OCI-LY1 (cell line): ENCODE measurements around the gene DNAAF1.
A peak's percentile ranks its signal among the peaks of the same experiment; 100 is the strongest.

ENCODE experiments used
- H2AFZ ChIP-seq: fragments of 200-600 bp; sonication (generic), shearing (Covaris generic); 2 replicates; pipeline ENCODE4 v1.6.0; 2014; ENCODE audit warnings: antibody characterized with exemption, mild to moderate bottlenecking, low read length
- H3F3A ChIP-seq: fragments of 200-600 bp; sonication (generic), shearing (Covaris generic); 2 replicates; pipeline ENCODE4 v1.6.0; 2014; ENCODE audit warnings: mild to moderate bottlenecking, antibody characterized with exemption, low read length, moderate library complexity; ENCODE audit not compliant: insufficient read depth
- H3K27ac ChIP-seq: fragments of 200-600 bp; sonication (generic); 2 replicates; pipeline ENCODE4 v1.5.1; 2014; ENCODE audit warnings: low read length, mixed run types, mild to moderate bottlenecking, low read depth; ENCODE audit not compliant: poor library complexity, severe bottlenecking
- H3K27me3 ChIP-seq: fragments of 200-600 bp; sonication (generic); 2 replicates; pipeline ENCODE4 v1.6.0; 2014; ENCODE audit warnings: antibody characterized with exemption, mild to moderate bottlenecking, low read length, moderate library complexity; ENCODE audit not compliant: insufficient read depth
- H3K36me3 ChIP-seq: fragments of 200-600 bp; sonication (generic); 2 replicates; pipeline ENCODE4 v1.6.1; 2014; ENCODE audit warnings: mild to moderate bottlenecking, antibody characterized with exemption, low read length, moderate library complexity, mixed read lengths; ENCODE audit not compliant: insufficient read depth
- H3K4me1 ChIP-seq: fragments of 200-600 bp; sonication (generic); 2 replicates; pipeline ENCODE4 v1.5.1; 2014; ENCODE audit warnings: mild to moderate bottlenecking, low read length, moderate library complexity; ENCODE audit not compliant: insufficient read depth, severe bottlenecking
- H3K4me2 ChIP-seq: fragments of 200-600 bp; sonication (generic), shearing (Covaris generic); 2 replicates; pipeline ENCODE4 v1.6.1; 2014; ENCODE audit warnings: low read length
- H3K4me3 ChIP-seq: fragments of 200-600 bp; sonication (generic); 2 replicates; pipeline ENCODE4 v1.5.1; 2014; ENCODE audit warnings: low read length, low read depth, mild to moderate bottlenecking, mixed read lengths; ENCODE audit not compliant: poor library complexity, severe bottlenecking
- H3K79me2 ChIP-seq: fragments of 200-600 bp; shearing (Covaris generic); 2 replicates; pipeline ENCODE4 v1.6.1; 2016; ENCODE audit warnings: mixed run types, low read length, mixed read lengths; ENCODE audit not compliant: insufficient read depth
- H3K9ac ChIP-seq: fragments of 200-600 bp; sonication (generic), shearing (Covaris generic); 2 replicates; pipeline ENCODE4 v1.6.1; 2014; ENCODE audit warnings: mild to moderate bottlenecking, low read length, mixed read lengths
- H3K9me2 ChIP-seq: fragments of 200-600 bp; sonication (generic), shearing (Covaris generic); 2 replicates; pipeline ENCODE4 v1.6.1; 2014; ENCODE audit warnings: low read depth, mild to moderate bottlenecking, low read length, mixed read lengths
- H3K9me3 ChIP-seq: fragments of 200-600 bp; shearing (Covaris generic); 2 replicates; pipeline ENCODE4 v1.6.1; 2014; ENCODE audit warnings: low read length, mixed read lengths
- H4K20me1 ChIP-seq: fragments of 200-600 bp; sonication (generic), shearing (Covaris generic); 2 replicates; pipeline ENCODE4 v1.6.0; 2016; ENCODE audit warnings: mild to moderate bottlenecking, low read length; ENCODE audit not compliant: insufficient read depth
- EZH2 ChIP-seq: fragments of 200-600 bp; sonication (generic), shearing (Covaris generic); IDR thresholded peaks from 2 replicates; pipeline ENCODE4 v1.8.0; 2017; ENCODE audit warnings: borderline replicate concordance, mixed run types, mild to moderate bottlenecking, antibody characterized with exemption, low read length, moderate library complexity, mixed read lengths
- TF ChIP-seq, protein P1 (sequence below): fragments of 200-600 bp; sonication (generic), shearing (Covaris generic); IDR thresholded peaks from 2 replicates; pipeline ENCODE4 v1.5.1; 2017; ENCODE audit warnings: mild to moderate bottlenecking, antibody characterized with exemption, low read length, moderate library complexity, mixed read lengths

Gene DNAAF1

DNA sequence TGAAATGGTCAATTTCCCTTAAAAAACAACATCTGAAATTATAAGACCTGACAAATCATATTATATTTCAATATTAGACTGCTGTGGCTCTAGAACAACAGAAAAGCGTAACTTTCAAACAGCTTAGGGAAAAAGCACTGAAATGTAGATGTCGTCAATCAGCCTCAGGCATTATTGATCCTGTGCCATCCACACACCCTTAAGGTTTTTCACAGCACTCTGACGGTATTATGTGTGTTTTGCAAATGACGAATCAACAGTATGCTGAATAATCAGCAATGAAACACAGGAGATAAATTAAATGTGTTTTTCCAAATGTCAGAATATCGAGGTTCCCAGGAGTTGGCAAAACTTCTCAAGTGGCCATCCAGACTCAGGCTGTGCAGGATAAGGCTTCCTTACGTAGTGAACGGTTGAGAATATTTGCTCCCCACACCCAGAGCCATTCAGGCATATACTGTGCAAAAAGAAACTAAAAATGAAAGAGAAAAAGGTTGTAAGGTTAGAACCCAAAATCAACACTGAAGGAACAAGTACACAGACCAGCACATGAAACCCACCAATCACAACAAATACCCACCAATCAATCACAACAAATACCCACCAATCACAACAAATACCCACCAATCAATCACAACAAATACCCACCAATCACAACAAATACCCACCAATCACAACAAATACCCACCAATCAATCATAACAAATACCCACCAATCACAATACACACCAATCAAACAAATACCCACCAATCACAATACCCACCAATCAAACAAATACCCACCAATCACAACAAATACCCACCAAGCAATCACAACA lies 20.6 kb upstream of the DNAAF1 start:
- Histone ChIP-seq H3K9me3 (no peaks in the 10 kb centered on the region), H3K36me3 (peaks cover 12% of the 10 kb centered on the region), H2AFZ (no peak overlapping the region)

GRCh38 chr16:84131117-84131516 lies 14.0 kb upstream of the DNAAF1 start:
- Histone ChIP-seq H4K20me1 (no peaks in the 10 kb centered on the region), H2AFZ (no peak overlapping the region), H3K4me1 (peaks cover 26% of the 10 kb centered on the region), H3K27ac (no peak overlapping the region), H3K36me3 (peaks cover 18% of the 10 kb centered on the region; the same call in 1 of the 2 replicates), H3F3A (no peaks in the 10 kb centered on the region), H3K9me2 (no peaks in the 10 kb centered on the region), H3K79me2 (no peaks in the 10 kb centered on the region), H3K27me3 (no peaks in the 10 kb centered on the region), H3K4me3 (no peak overlapping the region), H3K9me3 (no peaks in the 10 kb centered on the region), H3K4me2 (no peak overlapping the region), H3K9ac (no peak overlapping the region)
- no peak for TF ChIP-seq EZH2
- TF ChIP-seq, protein P1, sequence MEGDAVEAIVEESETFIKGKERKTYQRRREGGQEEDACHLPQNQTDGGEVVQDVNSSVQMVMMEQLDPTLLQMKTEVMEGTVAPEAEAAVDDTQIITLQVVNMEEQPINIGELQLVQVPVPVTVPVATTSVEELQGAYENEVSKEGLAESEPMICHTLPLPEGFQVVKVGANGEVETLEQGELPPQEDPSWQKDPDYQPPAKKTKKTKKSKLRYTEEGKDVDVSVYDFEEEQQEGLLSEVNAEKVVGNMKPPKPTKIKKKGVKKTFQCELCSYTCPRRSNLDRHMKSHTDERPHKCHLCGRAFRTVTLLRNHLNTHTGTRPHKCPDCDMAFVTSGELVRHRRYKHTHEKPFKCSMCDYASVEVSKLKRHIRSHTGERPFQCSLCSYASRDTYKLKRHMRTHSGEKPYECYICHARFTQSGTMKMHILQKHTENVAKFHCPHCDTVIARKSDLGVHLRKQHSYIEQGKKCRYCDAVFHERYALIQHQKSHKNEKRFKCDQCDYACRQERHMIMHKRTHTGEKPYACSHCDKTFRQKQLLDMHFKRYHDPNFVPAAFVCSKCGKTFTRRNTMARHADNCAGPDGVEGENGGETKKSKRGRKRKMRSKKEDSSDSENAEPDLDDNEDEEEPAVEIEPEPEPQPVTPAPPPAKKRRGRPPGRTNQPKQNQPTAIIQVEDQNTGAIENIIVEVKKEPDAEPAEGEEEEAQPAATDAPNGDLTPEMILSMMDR = no peak

More for the DNA sequence above, 20.6 kb upstream of the DNAAF1 start:
- Histone ChIP-seq H3K9ac (no peak overlapping the region), H3K27me3 (no peaks in the 10 kb centered on the region), H3K4me1 (peaks cover 3% of the 10 kb centered on the region), H3K4me3 (no peak overlapping the region), H4K20me1 (no peaks in the 10 kb centered on the region), H3K9me2 (no peaks in the 10 kb centered on the region), H3F3A (no peaks in the 10 kb centered on the region), H3K27ac (no peak overlapping the region), H3K79me2 (no peaks in the 10 kb centered on the region), H3K4me2 (no peak overlapping the region)
- no peak for TF ChIP-seq EZH2
- TF ChIP-seq, protein P1 = no peak

DNA sequence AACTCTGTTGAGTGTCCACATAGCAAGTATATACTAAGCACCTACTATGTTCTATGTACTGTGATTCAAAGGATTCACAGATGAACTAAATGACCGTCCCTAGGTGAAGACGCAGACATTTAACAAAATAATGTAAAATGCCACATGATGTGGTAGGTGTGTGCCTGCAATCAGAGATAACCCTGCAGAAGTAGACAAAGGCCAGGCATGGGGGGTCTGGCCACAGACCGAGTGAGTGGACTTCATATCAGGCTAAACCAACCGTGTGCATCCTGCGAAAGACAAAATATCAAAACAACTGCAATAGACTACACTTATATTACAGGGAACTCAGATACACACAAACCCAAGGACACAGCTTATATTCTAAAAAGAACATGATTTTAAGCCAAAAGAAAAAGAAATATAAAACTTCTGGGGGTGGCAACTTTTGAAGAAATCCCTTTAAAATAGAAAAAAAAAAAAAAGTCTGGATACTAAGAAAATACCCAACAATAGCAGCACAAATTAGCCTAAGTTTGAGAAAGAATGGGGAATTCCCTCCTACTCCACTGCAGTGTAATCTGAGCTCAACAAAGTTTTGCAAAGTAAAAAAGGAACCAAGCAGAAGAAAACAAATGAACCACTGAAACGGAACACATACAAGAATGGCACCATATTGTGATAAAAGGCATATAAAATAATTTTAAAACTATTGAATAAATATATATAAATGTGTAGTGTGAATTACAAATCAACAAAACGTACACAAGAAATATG lies 12.4 kb upstream of the DNAAF1 start:
- Histone ChIP-seq H3K9ac (peak overlapping the region; percentile 3; the same call in 1 of the 2 replicates), H4K20me1 (no peaks in the 10 kb centered on the region), H3K27me3 (no peaks in the 10 kb centered on the region), H3F3A (no peaks in the 10 kb centered on the region), H3K27ac (peak overlapping the region; percentile 63), H3K4me3 (no peak overlapping the region), H3K36me3 (peaks cover 18% of the 10 kb centered on the region; the same call in 1 of the 2 replicates), H3K79me2 (no peaks in the 10 kb centered on the region), H3K4me1 (peaks cover 32% of the 10 kb centered on the region), H3K9me3 (no peaks in the 10 kb centered on the region), H3K9me2 (no peaks in the 10 kb centered on the region), H2AFZ (no peak overlapping the region), H3K4me2 (peak overlapping the region; percentile 28; the same call in 1 of the 2 replicates)
- TF ChIP-seq EZH2 = no peak
- TF ChIP-seq, protein P1 = no peak
